Daoy (cell line): ENCODE results near the gene ARHGAP26. TPM values are rescaled to one million over a fixed set of nuclear protein-coding genes. Genes with fewer than 3 reads are reported as not detected.
"Not testable (repeated sequence)": the region's sequence is repeated elsewhere in the genome, so short reads cannot be mapped to it uniquely, and the experiment has no call there.

ENCODE experiments used
- DNase-seq: peaks from one replicate; pipeline ENCODE4 v3.0.0-alpha.2; 2015; ENCODE audit warnings: low read depth
- total RNA-seq: library from RNA; depleted of rRNA; stranded (reverse); fragments of >200 nt; shearing (Covaris generic); gene quantifications from 2 replicates; pipeline ENCODE4 v1.2.3, GENCODE V29; 2014

Gene ARHGAP26
- total RNA-seq, 1 experiment from 2014 or later, result 7.7 TPM

DNA sequence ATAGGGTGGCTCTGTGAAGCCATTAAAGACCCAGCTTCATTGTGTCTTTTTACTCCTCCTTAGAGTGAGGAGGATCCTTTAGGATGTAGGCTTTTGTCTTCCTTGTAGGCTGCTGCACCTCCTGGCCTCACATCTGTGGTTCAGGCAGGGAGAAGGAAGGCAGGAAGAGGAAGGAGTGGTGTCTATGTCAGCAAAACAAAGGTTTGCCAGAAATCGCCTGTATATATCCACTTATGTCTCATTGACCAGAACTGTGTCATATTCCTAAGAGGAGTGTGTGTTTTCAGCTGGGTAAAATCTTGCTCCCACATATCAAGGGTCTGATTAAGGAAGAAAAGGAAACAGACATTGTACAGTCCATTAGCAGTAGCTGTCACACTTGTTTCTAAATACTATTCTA is 213.8 kb downstream of the ARHGAP26 start:
- DNase-seq, result peak; percentile 48

GRCh38 chr5:142984525-142984924 is 214.3 kb downstream of the ARHGAP26 start:
- DNase-seq, result no peak

GRCh38 chr5:142989270-142989669 is 219.1 kb downstream of the ARHGAP26 start:
- DNase-seq, result not testable (repeated sequence)

DNA sequence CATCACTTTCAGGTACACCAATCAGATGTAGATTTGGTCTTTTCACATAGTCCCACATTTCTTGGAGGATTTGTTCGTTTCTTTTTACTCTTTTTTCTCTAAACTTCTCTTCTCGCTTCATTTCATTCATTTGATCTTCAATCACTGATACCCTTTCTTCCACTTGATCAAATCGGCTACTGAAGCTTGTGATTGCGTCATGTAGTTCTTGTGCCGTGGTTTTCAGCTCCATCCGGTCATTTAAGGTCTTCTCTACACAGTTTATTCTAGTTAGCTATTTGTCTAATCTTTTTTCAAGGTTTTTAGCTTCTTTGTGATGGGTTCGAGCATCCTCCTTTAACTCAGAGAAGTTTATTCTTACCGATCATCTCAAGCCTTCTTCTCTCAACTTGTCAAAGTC is 219.9 kb downstream of the ARHGAP26 start:
- not testable (repeated sequence) for DNase-seq

GRCh38 chr5:142994218-142994617 is 224.0 kb downstream of the ARHGAP26 start:
- DNase-seq, result no peak

DNA sequence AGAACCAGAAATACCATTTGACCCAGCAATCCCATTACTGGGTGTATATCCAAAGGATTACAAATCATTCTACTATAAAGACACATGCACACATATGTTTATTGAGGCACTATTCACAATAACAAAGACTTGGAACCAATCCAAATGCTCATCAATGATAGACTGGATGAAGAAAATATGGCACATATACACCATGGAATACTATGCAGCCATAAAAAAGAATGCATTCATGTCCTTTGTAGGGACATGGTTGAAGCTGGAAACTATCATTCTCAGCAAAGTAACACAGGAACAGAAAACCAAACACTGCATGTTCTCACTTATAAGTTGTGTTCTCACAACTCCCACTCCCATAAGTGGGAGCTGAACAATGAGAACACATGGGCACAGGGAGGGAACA is 225.4 kb downstream of the ARHGAP26 start:
- not testable (repeated sequence) for DNase-seq

DNA sequence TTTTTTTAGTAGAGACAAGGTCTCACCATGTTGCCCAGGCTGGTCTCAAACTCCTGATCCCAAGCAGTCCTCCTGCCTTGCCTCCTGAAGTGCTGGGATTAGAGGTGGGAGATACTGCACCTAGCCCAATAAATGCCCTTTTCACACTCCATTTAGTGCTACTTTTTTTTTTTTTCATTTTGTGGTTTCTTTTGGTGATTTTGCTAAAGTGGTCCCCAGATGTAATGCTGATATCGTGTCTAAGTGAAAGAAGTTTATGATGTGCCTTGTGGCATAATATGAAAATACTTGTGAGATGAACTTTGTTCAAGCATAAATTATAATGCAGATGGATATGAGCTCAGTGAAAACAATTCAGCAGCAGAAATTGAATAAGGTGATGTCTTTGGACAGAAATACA is 227.4 kb downstream of the ARHGAP26 start:
- no peak for DNase-seq

- DNase-seq, result no peak
These were observed 228.3 kb downstream of the ARHGAP26 start for GRCh38 chr5:142998316-142999020.

DNA sequence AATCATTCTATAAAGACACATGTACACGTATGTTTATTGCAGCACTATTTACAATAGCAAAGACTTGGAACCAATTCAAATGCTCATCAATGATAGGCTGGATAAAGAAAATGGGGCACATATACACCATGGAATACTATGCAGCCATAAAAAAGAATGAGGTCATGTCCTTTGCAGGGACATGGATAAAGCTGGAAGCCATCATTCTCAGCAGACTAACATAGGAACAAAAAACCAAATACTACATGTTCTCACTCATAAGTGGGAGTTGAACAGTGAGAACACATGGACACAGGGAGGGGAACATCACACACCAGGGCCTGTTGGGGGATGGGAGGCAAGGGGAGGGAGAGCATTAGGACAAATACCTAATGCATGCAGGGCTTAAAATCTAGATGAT is 230.4 kb downstream of the ARHGAP26 start:
- DNase-seq, result not testable (repeated sequence)

DNA sequence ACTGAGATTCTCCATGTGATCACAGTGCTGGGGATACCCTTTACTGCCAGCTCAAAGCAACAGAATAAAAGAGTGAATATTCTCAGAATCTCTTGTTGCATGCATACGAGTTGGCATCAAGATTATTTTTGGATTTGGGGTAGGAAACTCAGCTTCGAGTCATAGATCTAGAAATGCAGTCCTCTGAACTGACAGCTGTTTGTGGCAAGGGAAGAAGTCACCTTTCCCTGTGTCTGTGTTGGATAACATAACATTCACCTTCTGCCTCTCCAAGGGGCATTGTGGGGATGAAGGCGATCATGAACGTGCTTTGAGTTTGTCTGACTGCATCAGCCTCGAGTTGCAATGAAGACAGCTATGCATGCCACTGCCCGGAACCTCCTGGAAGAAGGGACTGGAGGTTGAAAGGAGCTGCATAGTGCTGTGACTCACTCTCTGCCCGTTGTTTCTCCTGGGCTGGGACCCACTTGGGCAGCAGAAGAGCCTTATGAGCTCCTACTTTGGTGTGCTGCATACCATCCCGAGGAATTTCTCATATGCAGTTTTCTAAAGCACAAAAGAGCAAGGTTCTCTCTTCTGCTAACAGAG is 231.7 kb downstream of the ARHGAP26 start:
- peak; percentile 80 for DNase-seq

DNA sequence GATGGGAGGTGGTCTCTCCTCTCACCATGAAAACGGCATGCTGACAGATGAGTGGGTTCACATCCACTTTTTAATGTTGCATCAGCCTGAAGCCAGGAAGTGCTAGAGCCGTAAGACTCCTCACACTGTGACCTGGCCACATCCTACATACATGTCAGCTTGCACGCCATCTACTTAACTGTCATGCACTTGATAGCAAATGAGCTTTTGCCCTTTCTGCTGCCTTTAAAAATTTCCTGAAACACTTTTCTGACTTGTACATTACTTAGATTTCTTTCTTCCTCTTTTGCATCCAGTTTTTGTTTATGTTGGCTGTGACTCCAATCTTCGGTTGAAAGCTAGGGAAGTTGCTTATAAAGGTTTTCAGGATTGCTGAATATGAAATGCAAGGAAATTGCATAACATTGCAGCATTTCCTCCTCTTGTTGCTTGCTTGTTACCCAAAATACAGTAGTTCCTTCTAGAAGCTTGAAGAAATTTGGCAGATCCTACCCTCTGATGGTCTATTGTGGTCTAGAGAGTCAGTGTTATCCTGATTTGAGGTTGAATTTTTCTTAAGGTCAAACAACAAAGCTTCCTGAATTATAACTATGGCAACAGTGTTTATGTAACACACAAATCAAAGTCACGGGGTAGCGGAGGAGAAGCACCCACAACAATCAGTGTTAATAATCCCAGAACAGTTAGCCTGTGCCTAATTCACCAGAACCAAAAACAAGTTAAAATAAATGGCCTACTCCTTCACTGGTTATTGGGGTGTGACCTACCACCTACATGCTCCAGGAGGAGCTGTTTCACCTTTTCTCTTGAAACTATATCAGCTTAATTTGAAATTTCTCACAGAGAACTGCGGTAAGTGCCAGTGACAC is 232.5 kb downstream of the ARHGAP26 start:
- DNase-seq, result peak; percentile 66

DNA sequence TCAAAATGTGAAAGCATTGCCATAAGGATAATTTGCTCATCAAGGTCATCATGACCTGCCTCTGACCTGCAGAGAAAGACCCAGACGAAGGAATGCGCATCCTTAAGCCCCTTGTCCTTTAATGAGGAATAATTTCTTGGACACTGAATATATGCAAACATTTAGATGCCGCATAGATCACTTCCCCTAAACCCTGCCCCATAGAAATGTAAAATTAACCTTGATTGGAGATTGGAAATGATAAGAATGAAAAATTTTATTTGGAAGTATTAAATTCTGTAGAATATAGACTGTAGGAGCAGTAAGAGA is 233.1 kb downstream of the ARHGAP26 start:
- no peak for DNase-seq

DNA sequence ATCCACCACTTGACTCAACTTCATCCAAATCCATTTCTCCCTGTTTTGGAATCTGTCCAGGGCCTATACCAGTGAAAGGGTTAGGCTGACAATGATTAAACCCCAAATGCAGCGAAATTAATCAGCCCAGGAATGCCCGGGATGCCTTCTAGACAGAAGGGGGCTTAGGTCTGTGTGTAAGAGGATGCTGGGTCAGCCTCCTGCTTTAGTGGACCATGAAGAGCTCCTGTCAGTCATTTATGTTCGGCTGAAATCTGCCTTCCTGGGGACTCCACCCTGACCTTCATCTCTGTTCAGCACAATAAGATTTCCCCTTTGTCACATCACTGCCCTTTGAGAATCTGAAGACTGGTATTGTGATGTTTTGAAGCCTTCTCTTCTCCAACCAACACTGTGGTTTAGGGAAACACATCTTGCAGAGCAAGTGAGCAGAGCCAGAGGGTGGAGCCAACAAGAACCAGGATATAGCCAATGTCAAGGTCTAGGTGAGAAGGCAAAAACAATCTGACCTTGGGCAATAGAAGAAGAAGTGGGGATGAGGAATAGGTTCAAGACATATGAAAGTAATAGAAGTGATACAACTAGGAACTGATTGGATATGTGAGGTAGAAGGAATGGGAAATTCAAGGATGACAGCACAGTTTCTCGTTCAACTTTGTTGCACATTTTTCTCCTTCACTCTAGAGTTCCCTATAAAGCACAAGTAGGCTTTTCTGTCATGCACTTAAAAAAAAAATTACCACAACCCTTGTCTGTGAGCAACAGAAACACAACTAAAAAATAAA is 234.4 kb downstream of the ARHGAP26 start:
- DNase-seq, result no peak

DNA sequence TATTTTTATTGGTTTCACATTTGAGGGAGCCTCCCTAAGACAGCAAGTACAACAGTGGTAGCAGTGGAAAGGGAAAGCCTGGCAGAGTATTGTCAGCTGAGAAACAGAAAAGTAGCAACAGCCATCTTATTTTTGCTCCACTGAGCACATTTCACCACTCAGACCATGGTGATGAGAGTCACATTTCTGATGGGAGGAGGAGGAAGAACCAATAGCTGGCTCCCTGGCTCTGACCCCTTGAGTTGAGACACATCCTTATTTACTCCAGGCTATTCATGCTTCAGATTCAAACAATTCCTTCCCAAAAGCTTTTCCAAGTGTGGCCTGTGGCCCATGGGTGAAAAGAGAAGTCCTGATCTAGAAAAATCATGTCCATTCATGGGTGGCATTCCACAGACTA is 236.3 kb downstream of the ARHGAP26 start:
- no peak for DNase-seq

DNA sequence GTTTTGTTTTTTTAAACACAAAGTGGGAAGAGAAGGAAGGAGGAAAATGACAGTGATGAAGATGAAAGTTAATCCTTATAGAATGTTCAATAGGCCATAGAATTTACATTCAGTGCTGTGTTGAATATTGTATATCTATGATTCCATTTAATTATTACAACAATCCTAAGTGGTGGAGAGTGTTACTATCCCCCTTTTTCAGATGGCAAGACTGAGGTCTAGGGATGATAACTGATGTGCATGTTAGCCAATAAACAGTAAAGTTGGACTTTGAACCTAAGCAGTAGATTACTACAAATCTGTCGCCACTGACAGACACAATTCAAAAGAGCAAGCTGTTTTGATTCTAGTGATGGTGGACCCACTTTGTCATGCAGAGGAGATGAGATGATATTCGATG is 237.9 kb downstream of the ARHGAP26 start:
- no peak for DNase-seq

GRCh38 chr5:143008809-143009521 is 238.8 kb downstream of the ARHGAP26 start:
- peak; percentile 97 for DNase-seq

- no peak for DNase-seq
These were observed 240.2 kb downstream of the ARHGAP26 start for GRCh38 chr5:143010351-143010750.

GRCh38 chr5:143011585-143011984 is 241.4 kb downstream of the ARHGAP26 start:
- DNase-seq, result no peak

DNA sequence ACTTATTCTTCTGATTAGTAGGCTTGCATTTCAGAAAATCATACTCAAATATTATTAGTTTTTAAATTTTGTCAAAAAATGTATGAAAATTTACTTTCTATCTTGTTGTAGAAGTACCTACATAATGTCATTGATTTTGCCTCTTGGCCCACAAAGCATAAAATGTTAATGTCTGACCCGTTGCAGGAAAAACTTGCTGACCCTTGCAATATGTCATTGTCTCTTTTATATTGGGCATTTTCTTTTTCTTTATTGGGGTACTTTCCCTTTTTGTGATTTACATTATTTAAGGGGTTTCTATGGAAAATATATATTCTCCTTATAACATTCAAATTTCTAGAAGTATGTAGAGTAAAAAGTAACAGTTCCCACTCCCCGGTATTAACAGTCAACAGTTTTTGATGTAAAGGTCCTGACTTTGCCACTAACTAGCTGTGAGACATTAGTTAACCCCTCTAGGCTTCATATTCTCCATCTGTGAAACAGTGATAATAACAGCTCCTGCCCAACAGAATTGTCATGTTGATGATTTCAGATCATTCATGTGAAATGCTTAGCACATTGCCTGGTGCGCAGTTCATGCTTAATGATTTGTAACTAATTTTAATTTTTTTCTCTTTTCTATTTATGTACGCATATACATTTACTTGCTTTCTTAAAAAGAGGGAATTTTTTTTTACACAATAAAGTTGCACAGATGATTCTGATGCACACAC is 243.2 kb downstream of the ARHGAP26 start:
- no peak for DNase-seq

- peak; percentile 78 for DNase-seq
These were observed 244.0 kb downstream of the ARHGAP26 start for GRCh38 chr5:143014017-143014651.
